Measurements from ENCODE around the gene NOB1. TPM values are rescaled to one million over a fixed set of nuclear protein-coding genes. Genes with fewer than 3 reads are reported as not detected.
"Not testable (repeated sequence)": the region's sequence is repeated elsewhere in the genome, so short reads cannot be mapped to it uniquely, and the experiment has no call there.

The NOB1 gene
- total and polyA plus RNA-seq, 2 donors from 2014 or later, result 34.9 to 50.4 TPM

GRCh38 chr16:69741519-69741918 lies 13.2 kb downstream of the NOB1 start:
- H3K4me3 ChIP-seq (ENCODE audit: low read length in 3 of 3), result no peak overlapping the region
- H3K36me3 ChIP-seq (ENCODE audit: control insufficient read depth in 2 of 3, insufficient read depth in 3 of 3, low read length in 3 of 3), result peaks cover 11 to 27% (median 17%) of the 10 kb centered on the region in 3 donors
- intact Hi-C loops (cut with DNase I), result no loop called here

GRCh38 chr16:69732101-69732500 lies 22.6 kb downstream of the NOB1 start:
- TF ChIP-seq CTCF (IDR thresholded peaks at IDR 0.05; ENCODE audit: borderline replicate concordance, extremely low read depth, insufficient read depth), result no peak
- Histone ChIP-seq H3K36me3 (ENCODE audit: control insufficient read depth in 2 of 3, insufficient read depth in 3 of 3, low read length in 3 of 3) (no peaks in the 10 kb centered on the region), H3K4me3 (ENCODE audit: low read length in 3 of 3) (no peak overlapping the region), H3K9ac (ENCODE audit: low read length in 3 of 3) (no peak overlapping the region), H3K27ac (ENCODE audit: low read depth in 2 of 2, low read length in 2 of 2) (no peak overlapping the region), H3K27me3 (ENCODE audit: control insufficient read depth, insufficient read depth, low read length) (no peaks in the 10 kb centered on the region), H3K9me3 (ENCODE audit: control insufficient read depth in 2 of 3, insufficient read depth in 1 of 3, low read length in 3 of 3) (no peaks in the 10 kb centered on the region), H3K4me1 (ENCODE audit: control insufficient read depth in 2 of 3, insufficient read depth in 2 of 3, low read depth in 1 of 3, low read length in 3 of 3) (peaks cover 0 to 3% (median 2%) of the 10 kb centered on the region in 3 donors)
- FAIRE-seq (no peak), DNase-seq (no peak)
- intact Hi-C loops (cut with DNase I), result no loop called here

More at GRCh38 chr16:69741519-69741918, 13.2 kb downstream of the NOB1 start:
- Histone ChIP-seq H3K9me3 (ENCODE audit: control insufficient read depth in 2 of 3, insufficient read depth in 1 of 3, low read length in 3 of 3) (no peaks in the 10 kb centered on the region), H3K27me3 (ENCODE audit: control insufficient read depth, insufficient read depth, low read length) (no peaks in the 10 kb centered on the region), H3K4me1 (ENCODE audit: control insufficient read depth in 2 of 3, insufficient read depth in 2 of 3, low read depth in 1 of 3, low read length in 3 of 3) (peaks cover 0 to 12% (median 10%) of the 10 kb centered on the region in 3 donors), H3K27ac (ENCODE audit: low read depth in 2 of 2, low read length in 2 of 2) (peak overlapping the region; percentile 68 to 73), H3K9ac (ENCODE audit: low read length in 3 of 3) (peak overlapping the region in 1 of 3 donors; percentile 4)
- FAIRE-seq (no peak), DNase-seq (no peak)
- TF ChIP-seq CTCF (IDR thresholded peaks at IDR 0.05; ENCODE audit: borderline replicate concordance, extremely low read depth, insufficient read depth), result no peak

- FAIRE-seq; H3K27ac ChIP-seq (ENCODE audit: low read depth in 2 of 2, low read length in 2 of 2); H3K4me3 ChIP-seq (ENCODE audit: low read length in 3 of 3); H3K36me3 ChIP-seq (ENCODE audit: control insufficient read depth in 2 of 3, insufficient read depth in 3 of 3, low read length in 3 of 3); H3K4me1 ChIP-seq (ENCODE audit: control insufficient read depth in 2 of 3, insufficient read depth in 2 of 3, low read depth in 1 of 3, low read length in 3 of 3); intact Hi-C loops (cut with DNase I); H3K9me3 ChIP-seq (ENCODE audit: control insufficient read depth in 2 of 3, insufficient read depth in 1 of 3, low read length in 3 of 3); H3K9ac ChIP-seq (ENCODE audit: low read length in 3 of 3); H3K27me3 ChIP-seq (ENCODE audit: control insufficient read depth, insufficient read depth, low read length); DNase-seq: not testable (repeated sequence)
Observed at GRCh38 chr16:69731280-69731679, 23.4 kb downstream of the NOB1 start.

GRCh38 chr16:69729030-69729429 lies 25.7 kb downstream of the NOB1 start:
- DNase-seq; H3K4me3 ChIP-seq (ENCODE audit: low read length in 3 of 3); H3K36me3 ChIP-seq (ENCODE audit: control insufficient read depth in 2 of 3, insufficient read depth in 3 of 3, low read length in 3 of 3); FAIRE-seq; H3K27ac ChIP-seq (ENCODE audit: low read depth in 2 of 2, low read length in 2 of 2); intact Hi-C loops (cut with DNase I); H3K9me3 ChIP-seq (ENCODE audit: control insufficient read depth in 2 of 3, insufficient read depth in 1 of 3, low read length in 3 of 3); H3K9ac ChIP-seq (ENCODE audit: low read length in 3 of 3); H3K27me3 ChIP-seq (ENCODE audit: control insufficient read depth, insufficient read depth, low read length): not testable (repeated sequence)
- peaks cover 0 to 19% (median 9%) of the 10 kb centered on the region in 3 donors for H3K4me1 ChIP-seq (ENCODE audit: control insufficient read depth in 2 of 3, insufficient read depth in 2 of 3, low read depth in 1 of 3, low read length in 3 of 3)

All from kidney (tissue), 14 donors.